Neutrophil (primary cell): ENCODE results near the gene RPRD2.
"Not testable (repeated sequence)": the region's sequence is repeated elsewhere in the genome, so short reads cannot be mapped to it uniquely, and the experiment has no call there.

Source experiments
- H3K27ac ChIP-seq: fragments of 200-600 bp; sonication (generic); 2 replicates; pipeline ENCODE4 v1.5.1; 2016; ENCODE audit warnings: mild to moderate bottlenecking, moderate library complexity
- H3K27me3 ChIP-seq: fragments of 200-600 bp; sonication (generic); 2 replicates; pipeline ENCODE4 v1.6.0; 2016; ENCODE audit warnings: mild to moderate bottlenecking
- H3K36me3 ChIP-seq: fragments of 200-600 bp; sonication (generic); 2 replicates; pipeline ENCODE4 v1.5.1; 2017
- H3K4me1 ChIP-seq, 2 experiments: fragments of 200-600 bp in 1 of 2; sonication (generic) in 1 of 2; 1 replicate in 1 of 2; 2 replicates in 1 of 2; pipeline versions ENCODE4 v1.5.1 to v1.6.1; 2013 to 2016; ENCODE audit warnings: low read depth in 1 of 2, low read length in 1 of 2, mild to moderate bottlenecking in 1 of 2, moderate library complexity in 1 of 2; ENCODE audit not compliant: control insufficient read depth in 1 of 2, insufficient read depth in 1 of 2
- H3K4me3 ChIP-seq, 2 experiments: fragments of 200-600 bp in 1 of 2; sonication (generic) in 1 of 2; 1 replicate in 1 of 2; 2 replicates in 1 of 2; pipeline ENCODE4 v1.5.1; 2013 to 2016; ENCODE audit warnings: low read depth in 1 of 2, low read length in 1 of 2, mild to moderate bottlenecking in 1 of 2, moderate library complexity in 1 of 2
- H3K9me3 ChIP-seq: fragments of 200-600 bp; sonication (generic); 2 replicates; pipeline ENCODE4 v1.5.1; 2016
- TF ChIP-seq, protein P1 (sequence below): fragments of 200-600 bp; sonication (generic); IDR thresholded peaks from 2 replicates; pipeline ENCODE4 v1.5.1; 2016; ENCODE audit warnings: antibody characterized with exemption

Gene RPRD2

DNA sequence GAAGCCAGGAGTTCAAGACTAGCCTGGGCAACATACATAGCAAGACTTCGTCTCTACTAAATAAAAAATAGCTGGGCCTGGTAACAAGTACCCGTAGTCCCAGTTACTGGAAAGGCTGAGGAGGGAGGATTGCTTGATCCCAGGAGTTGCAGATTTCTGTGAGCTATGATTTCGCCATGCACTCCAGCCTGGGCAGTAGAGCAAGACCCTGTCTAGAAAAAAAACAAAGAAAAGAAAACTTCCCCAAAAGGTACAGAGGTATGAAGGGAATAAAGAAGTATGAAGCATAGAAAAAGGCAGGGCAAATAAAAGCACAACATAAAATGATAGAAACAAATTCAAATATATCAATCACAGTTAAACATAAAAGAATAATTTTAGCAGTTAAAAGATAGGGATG lies 28.7 kb downstream of the RPRD2 start:
- no peak overlapping the region for H3K4me3 ChIP-seq
- no peak overlapping the region for H3K27ac ChIP-seq
- peaks cover 3 to 6% of the 10 kb centered on the region in 2 experiments for H3K4me1 ChIP-seq
- TF ChIP-seq, protein P1, sequence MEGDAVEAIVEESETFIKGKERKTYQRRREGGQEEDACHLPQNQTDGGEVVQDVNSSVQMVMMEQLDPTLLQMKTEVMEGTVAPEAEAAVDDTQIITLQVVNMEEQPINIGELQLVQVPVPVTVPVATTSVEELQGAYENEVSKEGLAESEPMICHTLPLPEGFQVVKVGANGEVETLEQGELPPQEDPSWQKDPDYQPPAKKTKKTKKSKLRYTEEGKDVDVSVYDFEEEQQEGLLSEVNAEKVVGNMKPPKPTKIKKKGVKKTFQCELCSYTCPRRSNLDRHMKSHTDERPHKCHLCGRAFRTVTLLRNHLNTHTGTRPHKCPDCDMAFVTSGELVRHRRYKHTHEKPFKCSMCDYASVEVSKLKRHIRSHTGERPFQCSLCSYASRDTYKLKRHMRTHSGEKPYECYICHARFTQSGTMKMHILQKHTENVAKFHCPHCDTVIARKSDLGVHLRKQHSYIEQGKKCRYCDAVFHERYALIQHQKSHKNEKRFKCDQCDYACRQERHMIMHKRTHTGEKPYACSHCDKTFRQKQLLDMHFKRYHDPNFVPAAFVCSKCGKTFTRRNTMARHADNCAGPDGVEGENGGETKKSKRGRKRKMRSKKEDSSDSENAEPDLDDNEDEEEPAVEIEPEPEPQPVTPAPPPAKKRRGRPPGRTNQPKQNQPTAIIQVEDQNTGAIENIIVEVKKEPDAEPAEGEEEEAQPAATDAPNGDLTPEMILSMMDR: no peak
- H3K9me3 ChIP-seq: no peaks in the 10 kb centered on the region
- H3K36me3 ChIP-seq: no peaks in the 10 kb centered on the region
- no peaks in the 10 kb centered on the region for H3K27me3 ChIP-seq

DNA sequence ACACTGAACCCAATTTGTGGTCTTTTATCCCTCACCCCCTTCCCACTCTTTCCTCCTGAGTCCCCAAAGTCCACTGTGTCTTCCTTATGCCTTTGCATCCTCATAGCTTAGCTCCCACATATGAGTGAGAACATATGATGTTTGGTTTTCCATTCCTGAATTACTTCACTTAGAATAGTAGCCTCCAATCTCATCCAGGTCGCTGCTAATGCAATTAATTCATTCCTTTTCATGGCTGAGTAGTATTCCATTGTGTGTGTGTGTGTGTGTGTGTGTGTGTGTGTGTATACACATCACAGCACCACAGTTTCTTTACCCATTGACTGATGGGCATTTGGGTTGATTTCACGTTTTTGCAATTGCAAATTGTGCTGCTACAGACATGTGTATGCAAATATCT lies 31.2 kb downstream of the RPRD2 start:
- not testable (repeated sequence) for H3K4me1 ChIP-seq, H3K36me3 ChIP-seq, H3K9me3 ChIP-seq, H3K27me3 ChIP-seq, H3K4me3 ChIP-seq, H3K27ac ChIP-seq

DNA sequence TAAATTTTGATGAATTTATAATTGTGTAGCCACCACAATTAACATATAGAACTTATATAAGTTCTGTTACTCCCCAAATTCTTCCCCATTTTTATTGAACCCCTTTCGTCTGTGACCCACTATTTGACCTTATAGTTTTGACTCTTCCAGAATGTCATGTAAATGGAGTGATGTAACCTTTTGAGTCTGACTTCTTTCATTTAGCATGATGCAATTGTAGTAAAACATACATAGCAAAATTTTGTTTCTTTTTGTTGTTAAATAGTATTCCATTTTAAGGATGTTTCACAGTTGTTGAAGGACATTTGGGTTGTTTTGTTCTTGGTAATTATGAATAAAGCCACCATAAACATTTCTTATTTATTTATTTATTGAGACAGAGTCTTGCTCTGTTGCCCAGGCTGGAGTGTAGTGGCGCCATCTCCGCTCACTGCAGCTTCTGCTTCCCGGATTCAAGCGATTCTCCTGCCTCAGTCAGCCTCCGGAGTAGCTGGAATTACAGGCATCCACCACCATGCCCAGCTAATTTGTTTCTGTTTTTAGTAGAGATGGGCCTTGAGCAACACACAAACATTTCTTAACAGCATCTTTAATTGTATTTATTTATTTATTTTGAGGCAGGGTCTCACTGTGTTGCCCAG lies 33.6 kb downstream of the RPRD2 start:
- H3K27ac ChIP-seq: no peak overlapping the region
- TF ChIP-seq, protein P1: no peak
- no peaks in the 10 kb centered on the region for H3K36me3 ChIP-seq
- no peak overlapping the region for H3K4me3 ChIP-seq
- H3K9me3 ChIP-seq: no peaks in the 10 kb centered on the region
- peaks cover 3 to 12% of the 10 kb centered on the region in 2 experiments for H3K4me1 ChIP-seq
- H3K27me3 ChIP-seq: no peaks in the 10 kb centered on the region

DNA sequence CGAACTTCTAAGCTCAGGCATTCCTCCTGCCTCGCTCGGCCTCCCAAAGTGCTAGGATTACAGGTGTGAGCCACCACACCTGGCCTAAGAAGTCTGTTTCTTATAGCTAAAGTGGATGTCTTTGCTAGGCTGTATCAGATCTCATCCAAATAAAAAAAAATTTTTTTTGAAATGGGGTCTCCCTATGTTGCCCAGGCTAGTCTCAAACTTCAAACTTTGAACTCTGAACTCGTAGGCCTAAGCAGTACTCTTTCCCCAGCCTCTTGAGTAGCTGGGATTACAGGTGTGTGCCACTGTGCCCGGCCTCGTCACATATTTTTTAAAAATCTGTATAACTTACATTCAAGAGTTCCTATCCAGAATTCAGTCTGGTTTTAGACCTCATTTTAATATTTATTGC lies 40.5 kb downstream of the RPRD2 start:
- Histone ChIP-seq H3K4me1 (peaks cover 8 to 12% of the 10 kb centered on the region in 2 experiments), H3K27ac (no peak overlapping the region), H3K27me3 (no peaks in the 10 kb centered on the region), H3K4me3 (no peak overlapping the region), H3K36me3 (no peaks in the 10 kb centered on the region), H3K9me3 (no peaks in the 10 kb centered on the region)
- TF ChIP-seq, protein P1: no peak

DNA sequence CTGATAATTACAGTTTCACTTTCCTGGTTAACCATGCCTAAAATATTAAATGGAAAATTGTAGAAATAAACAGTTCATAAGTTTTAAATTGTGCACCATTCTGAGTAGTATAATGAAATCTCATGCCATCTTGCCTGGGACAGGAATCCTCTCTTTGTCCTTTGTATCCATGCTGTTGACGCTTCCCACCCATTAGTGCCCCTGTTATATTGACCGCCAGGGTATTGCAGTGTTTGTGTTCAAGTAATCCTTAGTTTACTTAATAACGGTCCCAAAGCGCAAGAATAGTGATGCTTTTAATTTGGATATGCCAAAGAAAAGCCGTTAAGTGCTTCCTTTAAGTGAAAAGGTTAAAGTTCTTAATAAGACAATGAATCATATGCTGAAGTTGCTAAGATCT lies 41.7 kb downstream of the RPRD2 start:
- no peak overlapping the region for H3K4me3 ChIP-seq
- no peaks in the 10 kb centered on the region for H3K27me3 ChIP-seq
- H3K9me3 ChIP-seq: no peaks in the 10 kb centered on the region
- H3K36me3 ChIP-seq: no peaks in the 10 kb centered on the region
- H3K27ac ChIP-seq: no peak overlapping the region
- peaks cover 20 to 24% of the 10 kb centered on the region in 2 experiments for H3K4me1 ChIP-seq
- TF ChIP-seq, protein P1: no peak

DNA sequence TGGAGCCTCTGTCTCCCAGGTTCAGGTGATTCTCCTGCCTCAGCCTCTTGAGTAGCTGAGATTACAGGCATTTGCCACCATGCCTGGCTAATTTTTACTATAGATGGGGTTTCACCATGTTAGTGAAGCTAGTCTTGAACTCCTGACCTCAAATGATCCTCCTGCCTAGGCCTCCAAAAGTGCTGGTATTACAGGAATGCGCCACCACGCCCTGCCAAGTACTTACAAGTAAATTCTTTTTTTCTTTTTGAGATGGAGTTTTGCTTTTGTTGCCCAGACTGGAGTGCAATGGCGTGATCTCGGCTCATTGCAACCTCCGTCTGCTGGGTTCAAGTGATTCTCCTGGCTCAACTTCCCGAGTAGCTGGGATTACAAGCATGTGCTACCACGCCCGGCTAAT lies 42.5 kb downstream of the RPRD2 start:
- no peaks in the 10 kb centered on the region for H3K9me3 ChIP-seq
- TF ChIP-seq, protein P1: no peak
- peaks cover 21 to 27% of the 10 kb centered on the region in 2 experiments for H3K4me1 ChIP-seq

More for the DNA sequence above, 42.5 kb downstream of the RPRD2 start:
- Histone ChIP-seq H3K27me3 (no peaks in the 10 kb centered on the region), H3K4me3 (no peak overlapping the region), H3K27ac (no peak overlapping the region), H3K36me3 (no peaks in the 10 kb centered on the region)
